ENCODE measurements around the gene FOXF2.

FOXF2 gene

GRCh38 chr6:1378065-1379016, 11.0 kb upstream of the FOXF2 start:
- H3K4me3 ChIP-seq (ENCODE audit: low read depth, low read length), result peak overlapping the region; percentile 8

- no peak overlapping the region for H3K4me3 ChIP-seq (ENCODE audit: low read depth, low read length)
These were observed 10.2 kb upstream of the FOXF2 start for GRCh38 chr6:1379017-1379787.

- H3K4me3 ChIP-seq (ENCODE audit: low read depth, low read length), result no peak overlapping the region
These were observed 9.6 kb upstream of the FOXF2 start for GRCh38 chr6:1379788-1380147.

- no peak overlapping the region for H3K4me3 ChIP-seq (ENCODE audit: low read depth, low read length)
These were observed 8.6 kb upstream of the FOXF2 start for GRCh38 chr6:1380625-1381427.

GRCh38 chr6:1381481-1382330, 7.7 kb upstream of the FOXF2 start:
- H3K4me3 ChIP-seq (ENCODE audit: low read depth, low read length), result peak overlapping the region; percentile 37

GRCh38 chr6:1382331-1382882, 7.0 kb upstream of the FOXF2 start:
- peak overlapping the region; percentile 37 for H3K4me3 ChIP-seq (ENCODE audit: low read depth, low read length)

GRCh38 chr6:1382883-1383728, 6.3 kb upstream of the FOXF2 start:
- H3K4me3 ChIP-seq (ENCODE audit: low read depth, low read length), result no peak overlapping the region

- no peak overlapping the region for H3K4me3 ChIP-seq (ENCODE audit: low read depth, low read length)
These were observed 5.4 kb upstream of the FOXF2 start for GRCh38 chr6:1383729-1384548.

GRCh38 chr6:1384549-1385128, 4.7 kb upstream of the FOXF2 start:
- H3K4me3 ChIP-seq (ENCODE audit: low read depth, low read length), result no peak overlapping the region

GRCh38 chr6:1385129-1386037, 4.0 kb upstream of the FOXF2 start:
- no peak overlapping the region for H3K4me3 ChIP-seq (ENCODE audit: low read depth, low read length)

- H3K4me3 ChIP-seq (ENCODE audit: low read depth, low read length), result no peak overlapping the region
These were observed 3.2 kb upstream of the FOXF2 start for GRCh38 chr6:1386038-1386709.

- H3K4me3 ChIP-seq (ENCODE audit: low read depth, low read length), result no peak overlapping the region
These were observed 1.9 kb upstream of the FOXF2 start for GRCh38 chr6:1387538-1387875.

- no peak overlapping the region for H3K4me3 ChIP-seq (ENCODE audit: low read depth, low read length)
These were observed 1.3 kb upstream of the FOXF2 start for GRCh38 chr6:1387876-1388629.

- no peak overlapping the region for H3K4me3 ChIP-seq (ENCODE audit: low read depth, low read length)
These were observed 577 bp upstream of the FOXF2 start for GRCh38 chr6:1388630-1389368.

Data from iPS-11a (cell line).